OCI-M1 (cell line): ENCODE measurements around the gene PROM2.

ENCODE experiments used
- DNase-seq: peaks from one replicate; lab custom pipeline; 2025; lab: John Stamatoyannopoulos, UW

Gene PROM2

GRCh38 chr2:95323347-95324155 lies 49.3 kb downstream of the PROM2 start:
- no peak for DNase-seq

- DNase-seq, result no peak
Observed at GRCh38 chr2:95325026-95325425, 50.8 kb downstream of the PROM2 start.

- no peak for DNase-seq
Observed at GRCh38 chr2:95325590-95326432, 51.6 kb downstream of the PROM2 start.

GRCh38 chr2:95326433-95327140 lies 52.3 kb downstream of the PROM2 start:
- DNase-seq, result no peak

GRCh38 chr2:95327861-95328260 lies 53.6 kb downstream of the PROM2 start:
- no peak for DNase-seq

- no peak for DNase-seq
Observed at GRCh38 chr2:95328358-95329125, 54.3 kb downstream of the PROM2 start.

GRCh38 chr2:95329401-95329800 lies 55.2 kb downstream of the PROM2 start:
- DNase-seq, result no peak

GRCh38 chr2:95329891-95330793 lies 55.9 kb downstream of the PROM2 start:
- no peak for DNase-seq

- no peak for DNase-seq
Observed at GRCh38 chr2:95330794-95331338, 56.6 kb downstream of the PROM2 start.

GRCh38 chr2:95331606-95332005 lies 57.4 kb downstream of the PROM2 start:
- no peak for DNase-seq

GRCh38 chr2:95332036-95332435 lies 57.8 kb downstream of the PROM2 start:
- no peak for DNase-seq

GRCh38 chr2:95333056-95333455 lies 58.8 kb downstream of the PROM2 start:
- no peak for DNase-seq

GRCh38 chr2:95333888-95334338 lies 59.7 kb downstream of the PROM2 start:
- DNase-seq, result no peak

GRCh38 chr2:95334916-95335641 lies 60.8 kb downstream of the PROM2 start:
- DNase-seq, result no peak

- DNase-seq, result no peak
Observed at GRCh38 chr2:95336406-95336805, 62.2 kb downstream of the PROM2 start.

GRCh38 chr2:95337829-95338228 lies 63.6 kb downstream of the PROM2 start:
- DNase-seq, result no peak
